Effector CD8-positive, alpha-beta T cell (primary cell): ENCODE data around the gene MYBBP1A.
"Not testable (repeated sequence)": the region's sequence is repeated elsewhere in the genome, so short reads cannot be mapped to it uniquely, and the experiment has no call there.

Experiments used
- DNase-seq: peaks from one replicate; lab custom pipeline; 2025; lab: John Stamatoyannopoulos, UW
- total RNA-seq, 4 experiments: gene quantifications; one replicate each; lab custom pipeline; 2026; lab: John Stamatoyannopoulos, UW

Gene MYBBP1A, protein sequence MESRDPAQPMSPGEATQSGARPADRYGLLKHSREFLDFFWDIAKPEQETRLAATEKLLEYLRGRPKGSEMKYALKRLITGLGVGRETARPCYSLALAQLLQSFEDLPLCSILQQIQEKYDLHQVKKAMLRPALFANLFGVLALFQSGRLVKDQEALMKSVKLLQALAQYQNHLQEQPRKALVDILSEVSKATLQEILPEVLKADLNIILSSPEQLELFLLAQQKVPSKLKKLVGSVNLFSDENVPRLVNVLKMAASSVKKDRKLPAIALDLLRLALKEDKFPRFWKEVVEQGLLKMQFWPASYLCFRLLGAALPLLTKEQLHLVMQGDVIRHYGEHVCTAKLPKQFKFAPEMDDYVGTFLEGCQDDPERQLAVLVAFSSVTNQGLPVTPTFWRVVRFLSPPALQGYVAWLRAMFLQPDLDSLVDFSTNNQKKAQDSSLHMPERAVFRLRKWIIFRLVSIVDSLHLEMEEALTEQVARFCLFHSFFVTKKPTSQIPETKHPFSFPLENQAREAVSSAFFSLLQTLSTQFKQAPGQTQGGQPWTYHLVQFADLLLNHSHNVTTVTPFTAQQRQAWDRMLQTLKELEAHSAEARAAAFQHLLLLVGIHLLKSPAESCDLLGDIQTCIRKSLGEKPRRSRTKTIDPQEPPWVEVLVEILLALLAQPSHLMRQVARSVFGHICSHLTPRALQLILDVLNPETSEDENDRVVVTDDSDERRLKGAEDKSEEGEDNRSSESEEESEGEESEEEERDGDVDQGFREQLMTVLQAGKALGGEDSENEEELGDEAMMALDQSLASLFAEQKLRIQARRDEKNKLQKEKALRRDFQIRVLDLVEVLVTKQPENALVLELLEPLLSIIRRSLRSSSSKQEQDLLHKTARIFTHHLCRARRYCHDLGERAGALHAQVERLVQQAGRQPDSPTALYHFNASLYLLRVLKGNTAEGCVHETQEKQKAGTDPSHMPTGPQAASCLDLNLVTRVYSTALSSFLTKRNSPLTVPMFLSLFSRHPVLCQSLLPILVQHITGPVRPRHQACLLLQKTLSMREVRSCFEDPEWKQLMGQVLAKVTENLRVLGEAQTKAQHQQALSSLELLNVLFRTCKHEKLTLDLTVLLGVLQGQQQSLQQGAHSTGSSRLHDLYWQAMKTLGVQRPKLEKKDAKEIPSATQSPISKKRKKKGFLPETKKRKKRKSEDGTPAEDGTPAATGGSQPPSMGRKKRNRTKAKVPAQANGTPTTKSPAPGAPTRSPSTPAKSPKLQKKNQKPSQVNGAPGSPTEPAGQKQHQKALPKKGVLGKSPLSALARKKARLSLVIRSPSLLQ (N-terminal part only)
- 77.5 to 179 (median 95.5) reads per million in 4 experiments for total RNA-seq

GRCh38 chr17:4554997-4555799 is at the start of gene MYBBP1A:
MYBBP1A (minus strand) TSS chr17:4555384; CDS start chr17:4555324, 60 bp downstream.
- DNase-seq: peak; percentile 93

DNA sequence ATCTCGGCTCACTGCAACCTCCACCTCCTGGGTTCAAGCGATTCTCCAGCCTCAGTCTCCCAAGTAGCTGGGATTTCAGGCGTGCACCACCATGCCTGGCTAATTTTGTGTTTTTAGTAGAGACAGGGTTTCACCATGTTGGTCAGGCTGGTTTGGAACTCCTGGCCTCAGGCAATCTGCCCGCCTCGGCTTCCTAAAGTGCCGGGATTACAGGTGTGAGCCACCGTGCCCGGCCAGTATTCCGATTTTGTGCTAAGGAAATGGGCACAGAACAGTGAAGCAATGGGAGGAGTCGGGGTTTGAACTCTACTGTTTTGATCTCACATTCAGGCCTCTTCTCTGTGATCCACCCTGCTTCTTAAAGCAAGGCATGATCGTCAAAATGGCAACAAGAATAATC is 49.6 kb upstream of the MYBBP1A start:
- DNase-seq: not testable (repeated sequence)

DNA sequence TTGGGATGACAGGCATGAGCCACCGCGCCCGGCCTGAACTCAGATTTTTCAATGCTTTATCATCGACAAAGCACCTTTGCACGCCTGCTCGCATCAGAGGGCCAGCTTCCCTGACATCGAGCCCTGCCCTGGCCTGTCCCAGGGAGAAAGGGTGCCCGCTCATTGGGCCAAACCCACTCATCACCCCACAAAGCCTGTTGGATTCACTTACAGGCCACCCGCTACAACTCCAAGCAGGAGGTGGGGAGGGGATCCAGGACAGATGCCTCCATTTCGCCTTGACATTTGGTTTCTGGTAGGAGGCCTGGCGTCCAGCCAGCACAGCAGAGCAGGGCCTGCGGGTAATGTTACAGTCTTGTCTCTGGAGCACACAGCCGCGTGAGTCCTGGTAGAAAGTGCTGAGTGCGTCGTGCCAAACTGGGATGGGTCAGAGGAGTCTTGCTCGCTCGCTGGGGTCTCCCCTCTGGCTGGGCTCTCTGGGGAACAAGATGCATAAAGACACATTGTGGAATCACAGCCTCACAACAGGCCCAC is 49.0 kb upstream of the MYBBP1A start:
- no peak for DNase-seq

DNA sequence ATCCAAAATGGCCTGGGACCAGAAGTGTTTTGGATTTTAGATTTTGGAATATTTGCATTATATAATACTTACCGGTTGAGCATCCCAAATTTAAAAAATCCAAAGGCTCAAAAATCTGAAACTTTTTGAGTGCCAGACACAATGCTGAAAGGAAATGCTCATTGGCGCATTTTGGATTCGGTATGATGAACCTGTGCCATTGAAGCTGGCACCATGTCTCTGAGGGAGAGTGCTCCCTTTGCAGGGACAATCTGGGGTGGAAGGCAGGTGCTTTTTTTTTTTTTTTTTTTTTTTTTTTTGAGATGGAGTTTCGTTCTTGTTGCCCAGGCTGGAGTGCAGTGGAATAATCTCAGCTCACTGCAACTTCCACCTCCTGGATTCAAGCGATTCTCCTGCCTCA is 46.9 kb upstream of the MYBBP1A start:
- no peak for DNase-seq

DNA sequence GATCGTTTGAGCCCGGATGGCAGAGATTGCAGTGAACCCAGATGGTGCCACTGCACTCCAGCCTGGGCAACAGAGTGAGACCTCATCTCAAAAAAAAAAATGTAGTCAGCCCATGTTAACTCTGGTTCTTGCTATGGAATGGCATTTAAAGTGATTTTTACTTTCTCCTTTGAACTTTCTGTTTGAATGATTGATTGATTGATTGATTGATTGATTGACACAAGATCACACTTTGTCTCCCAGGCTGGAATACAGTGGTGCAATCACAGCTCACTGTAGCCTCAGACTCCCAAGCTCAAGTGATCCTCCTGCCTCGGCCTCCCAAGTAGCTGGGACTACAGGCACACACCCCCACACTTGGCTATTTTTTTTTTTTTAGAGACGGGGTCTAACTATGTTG is 46.1 kb upstream of the MYBBP1A start:
- no peak for DNase-seq

DNA sequence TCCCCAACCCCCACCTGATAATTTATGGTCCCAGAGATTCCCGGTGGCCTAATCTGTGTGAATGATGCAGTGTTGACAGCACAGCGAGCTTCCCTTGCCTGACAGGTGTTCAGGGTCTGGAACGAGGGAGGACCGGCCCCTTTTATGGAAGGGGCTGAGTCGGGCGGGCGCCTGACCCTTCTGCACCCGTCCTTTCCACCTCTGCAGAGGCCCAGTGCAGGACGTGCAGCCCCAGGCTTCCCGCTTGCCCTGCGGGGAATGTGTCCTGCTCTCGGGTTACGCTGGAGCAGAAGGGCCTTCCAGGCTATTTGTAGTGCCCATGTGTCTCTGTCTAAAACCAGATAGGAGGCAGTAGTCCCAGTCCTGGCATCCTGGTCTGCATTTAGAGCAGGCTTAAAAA is 45.4 kb upstream of the MYBBP1A start:
- DNase-seq: no peak

DNA sequence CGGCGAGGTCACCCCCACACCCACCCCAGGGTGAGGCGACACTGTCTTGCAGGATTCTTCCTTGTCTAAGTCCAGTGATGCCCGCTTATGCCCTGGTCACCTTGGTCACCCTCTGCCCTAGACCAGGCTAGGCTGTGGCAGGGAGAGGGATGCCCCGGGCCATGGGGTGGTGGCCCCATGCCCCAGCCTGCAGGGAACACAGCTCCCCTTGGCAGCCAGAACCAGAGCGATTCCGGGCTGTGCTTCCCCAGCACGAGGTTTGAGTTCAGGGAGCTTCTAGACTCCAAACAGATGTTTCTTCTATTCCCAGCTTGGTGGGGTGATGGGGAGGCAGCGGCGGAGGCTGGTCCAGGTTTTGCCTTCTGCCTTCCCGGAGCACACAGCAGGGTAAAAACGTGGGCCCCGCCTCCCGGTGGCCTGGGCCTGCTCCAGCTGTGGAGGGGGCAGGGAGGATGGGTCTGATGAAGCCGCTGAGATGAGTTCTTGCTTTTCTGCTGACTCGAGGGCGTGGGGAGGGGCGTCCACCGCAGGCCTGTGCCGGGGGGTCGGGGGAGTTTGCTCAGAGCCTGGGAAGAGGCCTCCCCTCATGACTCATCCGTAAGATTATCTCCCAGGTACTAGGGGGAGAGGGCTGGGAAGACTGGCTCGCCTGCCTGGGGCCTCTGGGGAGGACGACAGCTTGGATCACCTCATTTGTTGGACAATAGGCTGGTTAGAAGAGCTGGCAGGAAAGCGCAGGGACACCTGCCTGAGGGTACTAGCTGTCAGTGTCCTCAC is 44.5 kb upstream of the MYBBP1A start:
- no peak for DNase-seq

DNA sequence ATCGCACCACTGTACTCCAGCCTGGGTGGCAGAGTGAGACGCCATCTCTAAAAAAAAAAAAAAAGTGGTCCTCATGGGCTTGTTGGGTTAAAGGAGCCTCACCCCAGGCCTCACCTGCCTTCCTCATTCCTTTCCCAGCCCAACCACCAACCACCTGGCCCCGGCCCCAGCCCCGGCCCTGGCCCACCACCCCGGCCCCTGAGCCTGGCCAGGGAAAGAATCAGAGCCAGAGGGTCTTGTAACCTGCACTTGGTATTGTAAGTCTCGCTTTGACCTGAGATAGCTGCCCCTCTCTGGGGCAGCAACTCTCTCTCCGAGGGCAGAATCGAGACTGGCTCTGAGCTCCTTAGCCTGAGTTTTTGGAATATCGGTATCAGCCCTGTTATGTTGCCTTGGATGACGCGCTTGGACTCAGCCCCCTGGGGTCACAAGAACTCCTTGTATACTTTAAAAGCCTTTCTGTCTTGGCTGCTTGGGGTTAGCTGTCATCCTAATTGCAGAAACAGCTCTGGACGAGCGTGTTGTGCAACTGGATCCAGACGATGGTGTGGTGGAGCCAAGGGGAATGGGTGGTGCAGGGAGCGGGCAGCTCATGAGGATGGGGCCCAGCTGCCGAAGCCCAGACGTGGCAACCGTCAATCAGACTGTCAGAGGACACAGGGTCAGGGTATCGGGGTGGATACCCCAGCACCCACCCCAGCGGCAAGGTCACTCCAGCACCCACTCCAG is 43.8 kb upstream of the MYBBP1A start:
- no peak for DNase-seq

DNA sequence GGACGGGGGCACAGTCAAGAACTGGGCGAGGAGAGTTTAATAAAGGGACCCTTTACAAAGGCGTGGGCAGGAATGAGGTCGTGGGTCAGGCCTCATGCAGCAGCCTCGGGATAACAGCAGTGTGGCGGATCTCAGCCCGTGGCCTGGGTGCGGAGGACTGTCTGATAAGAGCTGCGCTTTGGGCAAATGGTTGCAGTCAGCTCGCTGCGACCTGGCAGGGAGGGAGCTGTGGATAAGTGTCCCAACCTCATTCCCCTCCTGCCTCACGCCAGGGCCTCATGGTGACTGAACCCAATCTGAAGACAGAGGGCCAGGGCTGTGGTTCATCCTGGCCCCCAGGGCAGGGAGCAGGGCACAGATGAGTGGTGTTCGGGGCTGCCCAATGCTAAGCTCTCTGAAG is 42.8 kb upstream of the MYBBP1A start:
- no peak for DNase-seq

DNA sequence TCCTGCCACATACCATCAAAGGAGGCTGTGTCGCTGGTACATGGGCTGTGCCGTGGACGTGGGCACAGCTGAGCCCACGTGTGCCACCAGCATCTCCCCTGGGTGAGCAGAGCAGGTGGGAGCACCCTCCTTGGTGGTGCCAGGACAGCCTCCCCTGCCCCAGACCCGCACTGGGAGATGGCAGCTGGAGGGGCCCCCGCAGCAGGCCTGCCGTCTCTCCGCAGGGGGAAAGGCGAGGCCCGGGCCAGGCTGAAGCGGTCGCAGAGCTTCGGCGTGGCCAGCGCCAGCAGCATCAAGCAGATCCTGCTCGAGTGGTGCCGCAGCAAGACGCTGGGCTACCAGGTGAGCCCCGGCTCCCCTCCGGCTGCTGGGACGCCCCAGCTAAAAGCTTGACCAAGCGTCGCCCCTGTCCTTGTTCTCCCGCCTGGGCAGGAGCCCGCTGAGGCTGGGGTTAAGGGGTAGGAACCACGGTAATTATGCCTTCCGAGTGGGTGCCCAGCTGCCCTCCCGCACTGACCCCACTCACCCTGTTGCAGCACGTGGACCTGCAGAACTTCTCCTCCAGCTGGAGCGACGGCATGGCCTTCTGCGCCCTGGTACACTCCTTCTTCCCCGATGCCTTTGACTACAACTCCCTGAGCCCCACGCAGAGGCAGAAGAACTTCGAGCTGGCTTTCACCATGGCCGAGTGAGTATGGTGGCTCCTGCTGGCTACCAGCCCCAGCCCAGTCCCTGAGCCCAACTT is 41.6 kb upstream of the MYBBP1A start:
- no peak for DNase-seq

DNA sequence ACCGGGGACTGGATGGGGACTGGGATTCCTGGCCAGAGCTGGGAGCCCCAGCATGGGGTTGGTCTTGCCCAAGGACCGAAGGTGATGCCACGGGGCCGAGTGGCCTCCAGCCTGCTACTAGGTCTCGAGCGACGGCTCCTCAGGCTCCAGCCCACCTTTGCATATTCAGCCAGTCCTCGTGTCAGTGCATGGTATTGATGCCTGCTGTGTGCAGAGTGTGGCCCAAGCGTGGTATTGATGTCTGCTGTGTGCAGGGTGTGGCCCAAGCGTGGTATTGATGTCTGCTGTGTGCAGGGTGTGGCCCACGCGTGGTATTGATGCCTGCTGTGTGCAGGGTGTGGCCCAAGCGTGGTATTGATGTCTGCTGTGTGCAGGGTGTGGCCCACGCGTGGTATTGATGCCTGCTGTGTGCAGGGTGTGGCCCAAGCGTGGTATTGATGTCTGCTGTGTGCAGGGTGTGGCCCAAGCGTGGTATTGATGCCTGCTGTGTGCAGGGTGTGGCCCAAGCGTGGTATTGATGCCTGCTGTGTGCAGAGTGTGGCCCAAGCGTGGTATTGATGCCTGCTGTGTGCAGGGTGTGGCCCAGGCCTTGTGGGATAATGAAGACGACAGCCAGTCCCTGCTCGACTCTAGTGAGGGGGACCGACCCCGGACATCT is 40.6 kb upstream of the MYBBP1A start:
- not testable (repeated sequence) for DNase-seq

- DNase-seq: no peak
Observed at GRCh38 chr17:4594931-4595684, 39.9 kb upstream of the MYBBP1A start.

DNA sequence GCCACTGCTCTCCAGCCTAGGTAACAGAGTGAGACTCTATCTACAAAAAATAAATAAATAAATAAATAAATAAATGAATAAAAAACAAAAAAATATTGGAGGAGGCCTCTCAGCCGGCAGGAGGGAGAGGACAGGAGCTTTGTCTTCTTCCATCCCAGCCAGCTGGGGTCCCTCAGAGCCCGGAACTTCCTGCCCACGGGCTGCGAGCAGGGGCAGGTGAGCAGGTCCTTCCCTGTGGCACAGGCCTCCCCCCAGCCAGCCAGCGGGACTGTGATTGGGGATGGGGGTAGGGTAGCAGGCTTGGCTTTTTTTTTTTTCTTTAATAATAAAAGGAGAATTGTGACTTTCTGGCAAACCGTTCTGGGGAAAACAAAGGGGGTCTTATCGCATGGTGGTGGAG is 39.2 kb upstream of the MYBBP1A start:
- no peak for DNase-seq

GRCh38 chr17:4593021-4593421 is 37.8 kb upstream of the MYBBP1A start:
- DNase-seq: no peak

DNA sequence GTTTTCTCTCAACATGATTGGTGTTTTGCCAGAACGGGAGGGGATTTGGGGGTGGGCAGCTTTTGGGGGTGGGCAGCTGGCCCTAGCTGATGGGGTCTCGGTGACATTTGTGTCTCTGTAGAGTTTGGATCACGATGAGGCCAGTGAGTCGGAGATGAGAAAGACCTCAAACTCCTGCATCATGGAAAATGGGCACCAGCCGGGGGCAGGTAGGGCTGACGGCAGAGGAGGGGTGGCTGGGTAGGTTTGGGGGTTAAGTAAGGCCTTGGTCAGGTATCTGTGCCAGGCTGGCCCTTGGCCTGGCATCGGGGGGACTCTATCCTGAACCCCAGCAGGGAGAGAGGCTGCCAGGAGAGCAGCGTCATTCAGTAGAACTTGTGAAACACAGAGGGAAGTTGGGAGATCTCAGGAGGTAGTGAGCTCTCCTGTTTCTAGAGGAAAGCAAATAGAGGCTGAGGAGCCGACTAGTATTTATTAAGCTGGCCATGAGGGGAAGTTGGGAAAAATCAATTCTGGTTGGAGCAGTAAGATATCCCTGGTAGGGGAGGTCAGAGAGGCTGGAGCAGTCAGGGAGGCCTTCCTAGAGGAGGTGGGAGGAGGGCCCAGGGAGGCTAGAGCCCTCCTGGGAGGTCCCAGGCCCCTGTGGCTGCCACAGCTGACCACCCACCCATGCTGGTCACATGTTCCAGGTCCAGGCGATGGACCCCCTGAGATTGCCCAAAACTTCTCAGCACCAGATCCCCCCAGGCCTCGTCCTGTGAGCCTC is 37.2 kb upstream of the MYBBP1A start:
- no peak for DNase-seq

GRCh38 chr17:4591529-4591928 is 36.3 kb upstream of the MYBBP1A start:
- DNase-seq: no peak
